ENCODE results near the gene REPS1. TPM values are rescaled to one million over a fixed set of nuclear protein-coding genes. Genes with fewer than 3 reads are reported as not detected.

The REPS1 gene
- polyA plus RNA-seq (2013, experiment 1 of 2), result 65.6 TPM
- 66.6 TPM for polyA plus RNA-seq (2013, experiment 2 of 2)

- Histone ChIP-seq H2AK5ac (ENCODE audit: low read length) (no peak within 1 kb of the TSS), H3K18ac (ENCODE audit: low read length) (peak within 1 kb of the TSS; percentile 93), H3K79me1 (ENCODE audit: low read length) (peaks cover 9% of the 10 kb centered on the region), H3K27ac (ENCODE audit: low read depth, low read length) (peak within 1 kb of the TSS; percentile 75), H2BK5ac (ENCODE audit: low read length) (peak within 1 kb of the TSS; percentile 54), H3K4me2 (ENCODE audit: low read length) (peak within 1 kb of the TSS; percentile 35), H4K8ac (ENCODE audit: low read depth, low read length) (peak within 1 kb of the TSS; percentile 57), H4K5ac (ENCODE audit: low read length) (no peak within 1 kb of the TSS), H3K4me3 (ENCODE audit: low read length) (peak within 1 kb of the TSS; percentile 74), H3K79me2 (ENCODE audit: control insufficient read depth, insufficient read depth, low read length) (peaks cover 39% of the 10 kb centered on the region), H2BK120ac (ENCODE audit: low read depth, low read length) (no peak within 1 kb of the TSS), H3K56ac (ENCODE audit: low read length) (peak within 1 kb of the TSS; percentile 86), H3K4ac (ENCODE audit: low read depth, low read length) (peak within 1 kb of the TSS; percentile 48), H3K9ac (ENCODE audit: low read length) (peak within 1 kb of the TSS; percentile 90), H3K27me3 (ENCODE audit: insufficient read depth, low read length, poor library complexity) (no peaks in the 10 kb centered on the region), H3K36me3 (ENCODE audit: control insufficient read depth, insufficient read depth, low read length) (no peaks in the 10 kb centered on the region), H3K4me1 (ENCODE audit: control insufficient read depth, low read depth, low read length) (peaks cover 2% of the 10 kb centered on the region), H3K23ac (ENCODE audit: low read length) (peak within 1 kb of the TSS; percentile 38), H2BK15ac (replicated peaks; ENCODE audit: low read depth) (no peak within 1 kb of the TSS)
- no CpG with 5 or more reads among the region's 105 CpGs for WGBS (ENCODE audit: extremely low coverage, insufficient coverage, low lambda C conversion rate)
- peak; percentile 96 for DNase-seq
Measured at GRCh38 chr6:138987643-138988468, at the start of gene REPS1. Gene REPS1, minus strand, starts transcription at chr6:138988253. Its CDS starts 571 bp downstream, at chr6:138987682.

- H3K4me1 ChIP-seq (ENCODE audit: control insufficient read depth, low read depth, low read length), result peaks cover 11% of the 10 kb centered on the region
- H3K18ac ChIP-seq (ENCODE audit: low read length), result no peak overlapping the region
- peaks cover 15% of the 10 kb centered on the region for H3K79me2 ChIP-seq (ENCODE audit: control insufficient read depth, insufficient read depth, low read length)
- H3K56ac ChIP-seq (ENCODE audit: low read length), result no peak overlapping the region
- H4K5ac ChIP-seq (ENCODE audit: low read length), result no peak overlapping the region
- no peaks in the 10 kb centered on the region for H3K27me3 ChIP-seq (ENCODE audit: insufficient read depth, low read length, poor library complexity)
- peaks cover 6% of the 10 kb centered on the region for H3K36me3 ChIP-seq (ENCODE audit: control insufficient read depth, insufficient read depth, low read length)
- H4K8ac ChIP-seq (ENCODE audit: low read depth, low read length), result no peak overlapping the region
- no peak overlapping the region for H2BK120ac ChIP-seq (ENCODE audit: low read depth, low read length)
- no peak overlapping the region for H3K27ac ChIP-seq (ENCODE audit: low read depth, low read length)
- H3K4ac ChIP-seq (ENCODE audit: low read depth, low read length), result no peak overlapping the region
- H3K79me1 ChIP-seq (ENCODE audit: low read length), result peaks cover 15% of the 10 kb centered on the region
- no CpG with 5 or more reads among the region's 5 CpGs for WGBS (ENCODE audit: extremely low coverage, insufficient coverage, low lambda C conversion rate)
- no peak overlapping the region for H3K9ac ChIP-seq (ENCODE audit: low read length)
- no peak overlapping the region for H3K4me3 ChIP-seq (ENCODE audit: low read length)
- no peak overlapping the region for H2BK5ac ChIP-seq (ENCODE audit: low read length)
- no peak overlapping the region for H3K23ac ChIP-seq (ENCODE audit: low read length)
- no peak overlapping the region for H3K4me2 ChIP-seq (ENCODE audit: low read length)
- H2BK15ac ChIP-seq (replicated peaks; ENCODE audit: low read depth), result no peak overlapping the region
- no peak for DNase-seq
- no peak overlapping the region for H2AK5ac ChIP-seq (ENCODE audit: low read length)
Measured at GRCh38 chr6:139037490-139037889, 49.4 kb upstream of the REPS1 start.

GRCh38 chr6:139030228-139030963, 42.3 kb upstream of the REPS1 start:
- H3K27ac ChIP-seq (ENCODE audit: low read depth, low read length), result no peak overlapping the region
- no CpG with 5 or more reads among the region's 9 CpGs for WGBS (ENCODE audit: extremely low coverage, insufficient coverage, low lambda C conversion rate)
- no peak overlapping the region for H3K18ac ChIP-seq (ENCODE audit: low read length)
- no peak overlapping the region for H3K4ac ChIP-seq (ENCODE audit: low read depth, low read length)
- H4K5ac ChIP-seq (ENCODE audit: low read length), result no peak overlapping the region
- no peak overlapping the region for H2AK5ac ChIP-seq (ENCODE audit: low read length)
- H2BK120ac ChIP-seq (ENCODE audit: low read depth, low read length), result no peak overlapping the region
- no peak overlapping the region for H3K23ac ChIP-seq (ENCODE audit: low read length)
- peaks cover 10% of the 10 kb centered on the region for H3K79me1 ChIP-seq (ENCODE audit: low read length)
- peak; percentile 17 for DNase-seq
- H3K56ac ChIP-seq (ENCODE audit: low read length), result peak overlapping the region; percentile 98
- no peak overlapping the region for H4K8ac ChIP-seq (ENCODE audit: low read depth, low read length)
- peak overlapping the region; percentile 80 for H3K4me2 ChIP-seq (ENCODE audit: low read length)
- H3K79me2 ChIP-seq (ENCODE audit: control insufficient read depth, insufficient read depth, low read length), result peaks cover 47% of the 10 kb centered on the region
- no peak overlapping the region for H3K4me3 ChIP-seq (ENCODE audit: low read length)
- H3K9ac ChIP-seq (ENCODE audit: low read length), result peak overlapping the region; percentile 93
- no peak overlapping the region for H2BK15ac ChIP-seq (replicated peaks; ENCODE audit: low read depth)
- no peaks in the 10 kb centered on the region for H3K27me3 ChIP-seq (ENCODE audit: insufficient read depth, low read length, poor library complexity)
- no peak overlapping the region for H2BK5ac ChIP-seq (ENCODE audit: low read length)
- peaks cover 16% of the 10 kb centered on the region for H3K4me1 ChIP-seq (ENCODE audit: control insufficient read depth, low read depth, low read length)
- H3K36me3 ChIP-seq (ENCODE audit: control insufficient read depth, insufficient read depth, low read length), result no peaks in the 10 kb centered on the region

GRCh38 chr6:139029470-139030227, 41.6 kb upstream of the REPS1 start:
- Histone ChIP-seq H3K27me3 (ENCODE audit: insufficient read depth, low read length, poor library complexity) (no peaks in the 10 kb centered on the region), H4K5ac (ENCODE audit: low read length) (no peak overlapping the region), H3K18ac (ENCODE audit: low read length) (peak overlapping the region; percentile 15), H3K4ac (ENCODE audit: low read depth, low read length) (peak overlapping the region; percentile 87), H3K79me2 (ENCODE audit: control insufficient read depth, insufficient read depth, low read length) (peaks cover 47% of the 10 kb centered on the region), H3K4me3 (ENCODE audit: low read length) (peak overlapping the region; percentile 93), H2BK15ac (replicated peaks; ENCODE audit: low read depth) (no peak overlapping the region), H3K9ac (ENCODE audit: low read length) (peak overlapping the region; percentile 93), H2AK5ac (ENCODE audit: low read length) (no peak overlapping the region), H2BK120ac (ENCODE audit: low read depth, low read length) (peak overlapping the region; percentile 21), H3K4me2 (ENCODE audit: low read length) (peak overlapping the region; percentile 80), H4K8ac (ENCODE audit: low read depth, low read length) (no peak overlapping the region), H2BK5ac (ENCODE audit: low read length) (no peak overlapping the region), H3K36me3 (ENCODE audit: control insufficient read depth, insufficient read depth, low read length) (no peaks in the 10 kb centered on the region), H3K27ac (ENCODE audit: low read depth, low read length) (peak overlapping the region; percentile 73), H3K56ac (ENCODE audit: low read length) (peak overlapping the region; percentile 98), H3K4me1 (ENCODE audit: control insufficient read depth, low read depth, low read length) (peaks cover 16% of the 10 kb centered on the region), H3K79me1 (ENCODE audit: low read length) (peaks cover 10% of the 10 kb centered on the region), H3K23ac (ENCODE audit: low read length) (no peak overlapping the region)
- DNase-seq, result peak; percentile 52
- no CpG with 5 or more reads among the region's 44 CpGs for whole genome bisulfite sequencing (ENCODE audit: extremely low coverage, insufficient coverage, low lambda C conversion rate)

- no CpG with 5 or more reads among the region's 77 CpGs for WGBS (ENCODE audit: extremely low coverage, insufficient coverage, low lambda C conversion rate)
- Histone ChIP-seq H3K9ac (ENCODE audit: low read length) (peak within 1 kb of the TSS; percentile 93), H3K79me2 (ENCODE audit: control insufficient read depth, insufficient read depth, low read length) (peaks cover 47% of the 10 kb centered on the region)
Measured at GRCh38 chr6:139028658-139029469, 40.8 kb upstream of the REPS1 start, which contains the start of gene ABRACL. Gene ABRACL, plus strand, starts transcription at chr6:139028745. Its CDS starts 5,416 bp downstream, at chr6:139034161.

More at GRCh38 chr6:139028658-139029469, 40.8 kb upstream of the REPS1 start, which contains the start of gene ABRACL:
- Histone ChIP-seq H4K8ac (ENCODE audit: low read depth, low read length) (no peak within 1 kb of the TSS), H2AK5ac (ENCODE audit: low read length) (no peak within 1 kb of the TSS), H3K36me3 (ENCODE audit: control insufficient read depth, insufficient read depth, low read length) (no peaks in the 10 kb centered on the region), H3K56ac (ENCODE audit: low read length) (peak within 1 kb of the TSS; percentile 98), H3K4me3 (ENCODE audit: low read length) (peak within 1 kb of the TSS; percentile 93), H3K18ac (ENCODE audit: low read length) (peak within 1 kb of the TSS; percentile 15), H3K27ac (ENCODE audit: low read depth, low read length) (peak within 1 kb of the TSS; percentile 73), H2BK15ac (replicated peaks; ENCODE audit: low read depth) (no peak within 1 kb of the TSS), H3K27me3 (ENCODE audit: insufficient read depth, low read length, poor library complexity) (no peaks in the 10 kb centered on the region), H3K4me1 (ENCODE audit: control insufficient read depth, low read depth, low read length) (peaks cover 16% of the 10 kb centered on the region), H3K4me2 (ENCODE audit: low read length) (peak within 1 kb of the TSS; percentile 80), H2BK120ac (ENCODE audit: low read depth, low read length) (peak within 1 kb of the TSS; percentile 21), H4K5ac (ENCODE audit: low read length) (no peak within 1 kb of the TSS), H3K79me1 (ENCODE audit: low read length) (peaks cover 10% of the 10 kb centered on the region), H2BK5ac (ENCODE audit: low read length) (peak within 1 kb of the TSS; percentile 89), H3K23ac (ENCODE audit: low read length) (peak within 1 kb of the TSS; percentile 60), H3K4ac (ENCODE audit: low read depth, low read length) (peak within 1 kb of the TSS; percentile 87)
- peak; percentile 97 for DNase-seq

Data from mesendoderm (in vitro differentiated cells).